ENCODE measurements around the gene RFX1.

DNA sequence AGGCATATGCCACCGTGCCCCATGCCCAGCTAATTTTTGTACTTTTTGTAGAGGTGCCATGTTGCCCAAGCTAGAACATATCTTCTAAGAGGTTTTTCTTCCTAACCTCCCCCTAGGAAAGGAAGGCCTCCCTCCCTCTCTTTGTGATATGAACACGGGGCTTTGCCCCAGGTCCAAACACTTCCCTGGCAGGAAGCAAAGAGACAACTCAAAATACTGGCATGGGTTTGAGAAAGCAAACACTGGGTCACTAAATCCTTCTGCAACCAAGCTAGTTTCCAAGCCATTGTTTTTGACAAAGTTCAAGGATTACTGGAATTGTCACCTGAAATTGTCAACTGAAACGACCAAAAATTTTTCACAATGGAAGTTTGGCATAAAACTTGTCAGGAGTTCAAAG lies 91.3 kb downstream of the RFX1 start:
- TF ChIP-seq EZH2 (IDR thresholded peaks at IDR 0.05; ENCODE audit: insufficient read depth, poor library complexity, severe bottlenecking) (no peak), EZH2phosphoT487 (IDR thresholded peaks at IDR 0.05; ENCODE audit: insufficient read depth, low read depth) (no peak)

Data from GM23248 (cell line).